SK-N-SH treated with all-trans-retinoic acid at 6 μM for 48 hours (cell line): Measurements from ENCODE around the gene ZNF175.

Source experiments
- ARNTL ChIP-seq: fragments of 450-650 bp; formaldehyde crosslinking; IDR thresholded peaks from 2 replicates; pipeline ENCODE4 v1.5.0; 2020; ENCODE audit warnings: low read depth, mild to moderate bottlenecking, moderate library complexity, borderline replicate concordance
- CSRNP3 ChIP-seq: fragments of 250-450 bp; sonication (Bioruptor Pico); IDR thresholded peaks from 2 replicates; pipeline ENCODE4 v1.5.1; 2021; ENCODE audit warnings: mild to moderate bottlenecking, moderate library complexity
- PATZ1 ChIP-seq: fragments of 250-450 bp; sonication (Bioruptor Pico); IDR thresholded peaks from 2 replicates; pipeline ENCODE4 v1.8.0; 2020; ENCODE audit warnings: mild to moderate bottlenecking, moderate library complexity, borderline replicate concordance
- RARB ChIP-seq: fragments of 250-450 bp; sonication (Bioruptor Pico); IDR thresholded peaks from 2 replicates; pipeline ENCODE4 v1.8.0; 2021; ENCODE audit warnings: mild to moderate bottlenecking, moderate library complexity
- TCF4 ChIP-seq: fragments of 250-450 bp; sonication (Bioruptor Pico); IDR thresholded peaks from 2 replicates; pipeline ENCODE4 v1.8.0; 2021; ENCODE audit warnings: mild to moderate bottlenecking, moderate library complexity, borderline replicate concordance
- TSHZ2 ChIP-seq: fragments of 250-450 bp; sonication (Bioruptor Pico); IDR thresholded peaks from 2 replicates; pipeline ENCODE4 v1.5.0; 2020; ENCODE audit warnings: mild to moderate bottlenecking, moderate library complexity
- ZFP30 ChIP-seq: fragments of 450-650 bp; formaldehyde crosslinking; IDR thresholded peaks from 2 replicates; pipeline ENCODE4 v1.5.0; 2022; ENCODE audit warnings: mild to moderate bottlenecking, moderate library complexity
- ZNF8 ChIP-seq: fragments of 450-650 bp; formaldehyde crosslinking; IDR thresholded peaks from 2 replicates; pipeline ENCODE4 v1.5.0; 2020; ENCODE audit warnings: mild to moderate bottlenecking, moderate library complexity

DNA sequence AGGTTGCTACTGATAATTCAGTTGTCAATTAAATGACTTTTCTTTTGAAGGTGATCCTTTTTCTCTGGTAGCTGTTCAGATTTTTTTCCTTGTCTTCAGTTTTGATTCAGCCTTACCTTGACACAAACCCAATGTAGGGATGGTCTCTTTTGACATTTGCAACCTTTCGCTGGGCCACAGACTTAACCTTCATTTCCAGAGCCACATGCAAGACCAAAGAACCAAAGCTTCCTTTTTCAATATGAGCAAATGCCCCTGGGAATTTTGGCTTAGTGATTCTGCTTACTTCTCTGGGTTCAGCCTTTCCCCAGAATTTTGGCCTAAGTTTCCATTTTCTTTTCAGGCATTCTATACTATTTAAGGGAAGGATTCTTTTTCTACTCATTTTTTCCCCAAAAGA, 39.5 kb downstream of the ZNF175 start:
- TF ChIP-seq ZNF8 (no peak), RARB (CRISPR knock-in tag) (no peak), PATZ1 (CRISPR knock-in tag) (no peak), TCF4 (no peak), ZFP30 (CRISPR knock-in tag) (no peak), TSHZ2 (CRISPR knock-in tag) (no peak), ARNTL (CRISPR knock-in tag) (no peak), CSRNP3 (CRISPR knock-in tag) (no peak)
